Measurements from ENCODE around the gene GRID1. TPM values are rescaled to one million over a fixed set of nuclear protein-coding genes. Genes with fewer than 3 reads are reported as not detected.

The GRID1 gene
- total and polyA plus RNA-seq, 5 donors: 0.06 to 1.8 (median 0.29) TPM

DNA sequence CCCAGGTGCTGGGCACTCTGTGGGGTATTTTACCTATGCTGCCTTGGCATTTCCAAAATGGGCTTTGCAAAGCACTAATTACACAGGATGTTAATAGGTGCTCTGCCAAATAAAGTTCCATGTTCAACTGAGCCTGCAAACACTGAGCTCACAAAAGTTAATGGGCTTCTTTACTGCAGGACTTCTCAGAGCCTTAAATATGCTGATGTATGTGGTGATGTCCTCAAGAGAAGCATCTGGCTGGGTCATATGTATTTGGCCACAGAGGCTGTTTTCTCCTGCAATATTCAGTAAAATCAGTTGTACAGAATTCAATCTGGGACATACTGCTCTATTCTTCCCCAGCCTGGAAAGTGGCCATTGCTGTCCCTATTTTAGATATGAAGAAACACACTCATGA, 31.3 kb downstream of the GRID1 start:
- Histone ChIP-seq H3K4me3 (ENCODE audit: low read length) (no peak overlapping the region), H3K9me3 (ENCODE audit: control insufficient read depth, low read length) (no peaks in the 10 kb centered on the region), H3K27me3 (ENCODE audit: control insufficient read depth, insufficient read depth) (no peaks in the 10 kb centered on the region), H3K4me1 (ENCODE audit: control insufficient read depth, insufficient read depth, low read length) (no peaks in the 10 kb centered on the region), H3K27ac (ENCODE audit: low read length) (no peak overlapping the region)
- intact Hi-C loops (cut with DNase I): no loop called here
- ATAC-seq (no peak), DNase-seq (no peak)

DNA sequence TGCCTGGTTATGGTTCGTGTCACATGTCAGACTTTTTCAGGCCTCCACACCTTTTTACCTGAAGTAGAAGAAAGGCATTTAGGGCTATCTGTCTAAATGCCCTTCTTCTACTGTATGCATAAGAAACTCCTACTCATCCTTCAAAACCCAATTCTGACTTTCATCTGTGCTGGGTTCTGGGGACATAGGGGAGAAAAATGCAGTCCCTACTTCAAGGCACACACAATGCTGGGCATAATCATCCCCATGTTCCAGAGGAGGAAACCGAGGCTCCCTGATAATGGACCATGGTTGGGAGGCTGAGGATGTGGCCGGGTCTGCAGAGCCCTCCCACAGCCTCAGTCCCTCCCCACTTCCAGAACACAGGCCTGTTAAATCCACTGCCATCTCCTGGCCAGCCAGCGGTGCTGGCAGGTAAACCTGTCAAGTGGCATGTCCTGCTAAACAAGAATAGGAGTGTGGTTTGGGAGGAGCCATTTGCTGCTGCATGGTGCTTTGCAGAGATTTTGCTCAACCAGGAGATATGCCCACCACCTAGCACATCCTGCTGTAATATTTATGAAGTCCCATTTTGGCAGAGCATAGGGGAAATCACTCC, 32.0 kb downstream of the GRID1 start:
- H3K4me1 ChIP-seq (ENCODE audit: control insufficient read depth, insufficient read depth, low read length): no peaks in the 10 kb centered on the region
- H3K4me3 ChIP-seq (ENCODE audit: low read length): no peak overlapping the region
- 55% methylated on average over 4 of the region's 4 CpGs for WGBS
- H3K9me3 ChIP-seq (ENCODE audit: control insufficient read depth, low read length): no peaks in the 10 kb centered on the region
- H3K27me3 ChIP-seq (ENCODE audit: control insufficient read depth, insufficient read depth): no peaks in the 10 kb centered on the region
- DNase-seq: no peak
- no peak overlapping the region for H3K27ac ChIP-seq (ENCODE audit: low read length)
- ATAC-seq: no peak
- intact Hi-C loops (cut with DNase I): no loop called here

DNA sequence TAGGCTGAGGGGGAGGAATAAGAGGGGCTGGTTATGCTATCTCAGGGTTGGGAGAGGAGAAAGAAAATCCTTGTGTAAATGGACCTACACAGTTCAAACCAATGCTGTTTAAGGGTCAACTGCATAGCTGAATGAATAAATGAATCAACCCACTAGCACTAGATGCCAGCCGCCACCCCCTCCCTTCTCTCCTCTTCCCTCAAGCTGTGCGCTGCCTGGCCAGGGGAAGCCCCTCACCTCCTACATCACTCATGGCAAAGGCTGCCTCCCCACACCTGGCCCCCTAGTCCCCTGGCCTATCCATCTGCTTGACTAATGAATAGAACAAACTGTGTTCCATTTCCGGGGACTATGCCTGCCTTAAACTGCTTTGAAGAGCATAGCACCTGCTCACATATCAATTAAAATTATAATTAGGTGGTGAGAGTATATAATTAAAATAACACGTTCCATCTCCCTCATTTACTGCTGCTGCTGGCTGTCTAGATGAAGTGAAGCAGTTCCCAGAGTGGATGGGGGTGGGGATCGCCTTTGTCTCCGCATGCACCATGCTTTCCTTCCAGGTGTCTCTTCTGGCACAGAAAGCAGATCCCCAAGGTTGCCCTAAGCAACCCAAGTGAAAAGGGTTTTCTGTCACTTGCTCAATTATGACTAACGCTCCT, 32.6 kb downstream of the GRID1 start:
- H3K27ac ChIP-seq (ENCODE audit: low read length): no peak overlapping the region
- DNase-seq: no peak
- no peak for ATAC-seq
- no peaks in the 10 kb centered on the region for H3K9me3 ChIP-seq (ENCODE audit: control insufficient read depth, low read length)
- H3K27me3 ChIP-seq (ENCODE audit: control insufficient read depth, insufficient read depth): no peaks in the 10 kb centered on the region
- 84% methylated on average over 7 of the region's 7 CpGs for whole genome bisulfite sequencing
- no peak overlapping the region for H3K4me3 ChIP-seq (ENCODE audit: low read length)
- intact Hi-C loops (cut with DNase I): no loop called here
- no peaks in the 10 kb centered on the region for H3K4me1 ChIP-seq (ENCODE audit: control insufficient read depth, insufficient read depth, low read length)

DNA sequence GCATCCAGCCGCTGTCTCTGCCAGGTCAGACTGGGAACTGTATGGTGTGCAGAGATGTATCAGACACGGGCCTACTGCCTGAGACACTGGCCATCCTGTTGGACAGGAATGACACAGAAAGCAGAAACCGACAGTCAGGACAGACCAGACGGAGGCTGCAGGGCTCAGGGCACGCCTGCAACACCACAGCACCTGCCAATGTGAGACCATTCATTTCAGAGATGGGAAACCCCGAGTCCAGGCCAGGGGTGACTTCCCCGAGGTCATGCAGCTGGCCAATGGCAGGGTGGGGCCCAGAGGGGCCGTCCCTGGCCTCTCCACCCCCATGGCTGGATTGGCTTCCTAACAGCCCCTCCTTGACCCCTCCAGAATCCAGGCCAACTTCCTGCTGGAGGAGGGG, 34.7 kb downstream of the GRID1 start:
- 58% methylated on average over 8 of the region's 8 CpGs for WGBS
- intact Hi-C loops (cut with DNase I): no loop called here
- no peak for DNase-seq
- Histone ChIP-seq H3K27ac (ENCODE audit: low read length) (no peak overlapping the region), H3K27me3 (ENCODE audit: control insufficient read depth, insufficient read depth) (no peaks in the 10 kb centered on the region), H3K4me3 (ENCODE audit: low read length) (no peak overlapping the region), H3K9me3 (ENCODE audit: control insufficient read depth, low read length) (no peaks in the 10 kb centered on the region), H3K4me1 (ENCODE audit: control insufficient read depth, insufficient read depth, low read length) (no peaks in the 10 kb centered on the region)
- no peak for ATAC-seq

DNA sequence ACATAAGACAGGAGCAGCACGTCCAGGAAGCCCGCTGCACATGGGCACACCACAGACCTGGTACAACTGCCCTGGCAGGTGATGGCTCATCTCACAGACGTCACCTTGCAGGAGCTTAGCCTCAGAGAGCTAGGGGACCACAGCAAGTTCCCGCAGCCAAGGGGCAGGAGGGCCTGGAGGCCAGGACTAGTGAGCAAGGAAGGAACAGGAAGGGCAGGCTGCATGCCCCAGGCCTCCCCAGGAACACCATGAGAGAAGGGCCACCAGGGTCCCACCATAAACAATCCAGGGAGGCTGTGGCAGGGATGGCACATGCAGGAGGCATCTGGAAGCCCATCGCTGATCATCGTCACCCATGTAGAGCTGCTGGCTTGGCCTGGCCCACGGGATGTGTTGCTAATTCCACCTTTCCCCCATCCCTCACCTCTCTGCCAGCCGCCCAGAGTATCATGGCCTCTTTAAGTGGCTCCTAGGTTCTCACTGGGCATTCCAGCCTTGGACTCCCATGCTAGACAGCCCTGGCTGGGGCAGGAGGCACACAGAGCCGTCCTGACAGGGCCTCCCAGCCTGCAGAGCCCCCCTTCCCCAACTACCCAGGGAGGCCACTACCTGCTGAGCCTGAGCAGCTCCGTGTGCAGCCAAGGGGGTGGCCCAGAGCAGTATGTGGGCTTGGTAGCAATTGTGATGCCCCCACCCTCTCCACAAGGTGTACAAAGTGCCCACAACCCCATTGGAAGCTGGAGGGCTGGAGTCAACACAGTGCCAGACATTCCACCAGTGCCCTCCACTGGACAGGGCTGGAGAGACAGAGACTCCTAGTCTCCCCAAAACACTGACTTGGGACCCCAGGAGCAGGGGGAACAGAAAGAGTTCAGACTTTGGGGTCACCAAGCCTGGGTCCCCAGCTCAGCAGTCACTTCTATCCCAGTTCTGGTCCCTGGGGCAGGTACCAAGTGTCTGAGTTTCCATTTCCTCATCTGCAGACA, 35.5 kb downstream of the GRID1 start:
- intact Hi-C loops (cut with DNase I): no loop called here
- 85% methylated on average over 10 of the region's 10 CpGs for WGBS
- ATAC-seq (no peak), DNase-seq (no peak)
- Histone ChIP-seq H3K4me1 (ENCODE audit: control insufficient read depth, insufficient read depth, low read length) (no peaks in the 10 kb centered on the region), H3K27ac (ENCODE audit: low read length) (no peak overlapping the region), H3K27me3 (ENCODE audit: control insufficient read depth, insufficient read depth) (no peaks in the 10 kb centered on the region), H3K9me3 (ENCODE audit: control insufficient read depth, low read length) (no peaks in the 10 kb centered on the region), H3K4me3 (ENCODE audit: low read length) (no peak overlapping the region)

DNA sequence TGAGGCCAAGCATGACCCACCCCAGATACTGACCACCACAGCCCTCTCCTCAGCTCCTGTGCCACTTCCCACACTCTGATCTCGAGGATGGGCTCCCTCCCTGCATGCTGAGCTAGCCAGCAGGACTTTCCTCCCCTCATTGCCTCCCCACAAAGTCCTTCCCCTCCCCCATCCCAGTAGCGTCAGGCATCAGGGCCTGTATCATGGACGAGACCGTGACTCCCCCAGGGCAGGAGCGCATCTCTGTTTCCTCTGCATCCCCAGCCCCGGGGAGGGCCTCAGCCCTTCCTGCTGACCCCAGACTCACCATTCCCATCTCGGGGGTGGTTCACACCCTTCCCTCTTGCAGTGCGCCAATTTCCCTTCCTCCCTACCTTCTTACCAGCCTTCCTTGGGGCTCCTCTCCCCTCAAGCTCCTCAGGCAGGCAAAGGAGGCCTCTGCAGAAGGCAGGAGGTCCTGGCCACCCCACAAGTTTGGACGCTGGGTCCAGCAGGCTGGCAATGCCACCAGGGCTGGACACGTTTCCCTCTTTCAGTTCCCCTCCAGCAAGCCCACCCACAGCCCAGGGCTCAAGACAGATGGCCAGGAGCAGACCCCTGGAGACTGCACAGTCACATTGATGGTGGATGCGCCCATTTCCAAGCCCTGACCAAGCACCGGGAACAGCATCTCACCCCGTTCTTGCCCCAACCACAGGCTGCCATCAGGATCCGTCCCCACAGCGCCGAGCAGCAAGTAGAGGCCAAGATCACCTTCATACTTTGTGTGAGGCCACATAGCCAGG, 36.5 kb downstream of the GRID1 start:
- 82% methylated on average over 16 of the region's 16 CpGs for WGBS
- Histone ChIP-seq H3K4me3 (ENCODE audit: low read length) (no peak overlapping the region), H3K4me1 (ENCODE audit: control insufficient read depth, insufficient read depth, low read length) (no peaks in the 10 kb centered on the region), H3K27me3 (ENCODE audit: control insufficient read depth, insufficient read depth) (no peaks in the 10 kb centered on the region), H3K9me3 (ENCODE audit: control insufficient read depth, low read length) (no peaks in the 10 kb centered on the region), H3K27ac (ENCODE audit: low read length) (no peak overlapping the region)
- intact Hi-C loops (cut with DNase I): no loop called here
- DNase-seq (no peak), ATAC-seq (no peak)

DNA sequence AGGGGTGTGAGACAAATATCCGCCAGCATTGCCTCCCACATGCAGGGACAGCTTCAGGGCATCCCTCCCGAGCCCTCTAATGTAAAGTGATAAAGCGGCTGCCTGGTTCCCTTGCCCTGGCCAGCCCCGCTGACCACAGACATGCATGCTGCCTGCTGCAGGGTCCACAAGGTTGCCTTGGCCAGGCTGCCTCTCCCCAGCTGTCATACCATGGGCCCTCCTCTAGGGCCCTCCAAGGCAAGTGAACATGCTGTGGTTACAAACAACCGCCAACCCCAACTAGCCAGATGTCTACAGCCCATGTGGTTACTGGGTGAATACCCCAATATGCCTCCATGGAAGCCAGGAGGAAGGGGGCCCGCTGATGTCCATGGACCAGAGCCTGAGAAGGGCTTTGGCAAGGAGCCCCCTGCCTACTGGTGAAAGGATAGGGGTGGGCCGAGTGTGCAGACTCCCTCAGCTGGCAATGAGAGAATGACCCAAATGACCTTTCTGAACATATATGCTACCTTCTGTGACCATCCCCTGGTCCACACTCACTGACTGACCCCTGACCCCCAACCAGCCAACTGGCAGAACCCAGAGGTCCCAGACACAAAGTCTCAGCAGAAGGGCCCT, 37.4 kb downstream of the GRID1 start:
- H3K27ac ChIP-seq (ENCODE audit: low read length): no peak overlapping the region
- intact Hi-C loops (cut with DNase I): no loop called here
- H3K4me1 ChIP-seq (ENCODE audit: control insufficient read depth, insufficient read depth, low read length): no peaks in the 10 kb centered on the region
- 89% methylated on average over 7 of the region's 7 CpGs for WGBS
- DNase-seq: no peak
- no peak for ATAC-seq
- no peaks in the 10 kb centered on the region for H3K9me3 ChIP-seq (ENCODE audit: control insufficient read depth, low read length)
- H3K27me3 ChIP-seq (ENCODE audit: control insufficient read depth, insufficient read depth): no peaks in the 10 kb centered on the region
- no peak overlapping the region for H3K4me3 ChIP-seq (ENCODE audit: low read length)

DNA sequence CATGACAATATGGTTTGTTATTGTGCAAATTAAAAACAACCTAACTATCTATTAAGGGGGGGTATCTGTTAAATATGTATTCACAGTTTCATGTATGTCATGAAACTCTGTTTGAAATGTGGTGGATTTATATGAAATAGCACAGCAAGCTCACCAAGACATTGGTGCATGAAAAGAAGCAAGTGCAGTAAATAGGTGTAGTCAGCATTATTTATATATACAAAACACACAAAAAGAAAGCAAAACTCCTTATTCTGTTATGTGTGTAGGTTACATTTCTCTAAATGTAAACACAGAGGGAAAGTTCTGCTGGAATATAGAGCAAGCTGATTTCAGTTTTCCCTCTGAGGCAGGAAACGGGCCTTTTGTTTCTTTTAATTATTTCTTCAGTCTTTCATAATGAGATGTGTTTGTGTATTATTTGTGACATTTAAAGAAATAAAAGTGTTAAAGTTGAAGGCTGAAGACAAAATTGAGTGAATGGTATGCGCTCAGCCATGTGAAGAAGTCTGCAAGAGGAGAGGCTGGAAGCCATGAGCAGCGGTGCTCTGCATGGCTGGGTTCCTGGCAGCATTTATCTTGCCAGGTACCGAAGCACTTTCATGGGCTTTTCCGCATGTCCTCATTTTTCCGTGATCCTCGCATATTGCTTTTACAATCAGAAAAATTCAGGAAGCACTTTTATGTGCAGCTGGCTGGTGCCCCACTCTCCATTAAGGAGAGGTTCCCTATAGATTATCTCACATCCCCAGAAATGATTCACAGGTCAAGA, 38.5 kb downstream of the GRID1 start:
- Histone ChIP-seq H3K4me1 (ENCODE audit: control insufficient read depth, insufficient read depth, low read length) (no peaks in the 10 kb centered on the region), H3K9me3 (ENCODE audit: control insufficient read depth, low read length) (no peaks in the 10 kb centered on the region), H3K4me3 (ENCODE audit: low read length) (no peak overlapping the region), H3K27me3 (ENCODE audit: control insufficient read depth, insufficient read depth) (no peaks in the 10 kb centered on the region), H3K27ac (ENCODE audit: low read length) (no peak overlapping the region)
- no peak for ATAC-seq
- WGBS: 80% methylated on average over 7 of the region's 7 CpGs
- no peak for DNase-seq
- intact Hi-C loops (cut with DNase I): no loop called here

DNA sequence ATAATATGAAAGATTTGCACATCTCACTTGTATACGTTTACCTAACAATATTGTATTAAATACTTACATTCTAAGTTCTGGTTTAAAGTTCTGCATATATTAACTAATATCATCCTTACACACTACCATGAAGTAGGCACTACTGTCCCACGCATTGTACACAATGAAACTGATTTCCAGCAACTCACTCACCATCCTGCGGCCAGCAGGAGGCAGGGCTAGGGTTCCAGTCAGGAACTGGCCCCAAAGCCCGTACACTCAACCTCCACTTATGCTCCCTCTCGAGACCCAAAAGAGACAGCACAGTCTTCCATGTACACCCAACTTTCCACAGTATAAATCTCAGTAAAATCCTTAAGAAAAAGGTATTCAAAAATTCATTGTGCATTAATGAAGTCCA, 41.4 kb downstream of the GRID1 start:
- DNase-seq (no peak), ATAC-seq (no peak)
- no peaks in the 10 kb centered on the region for H3K9me3 ChIP-seq (ENCODE audit: control insufficient read depth, low read length)
- no peaks in the 10 kb centered on the region for H3K4me1 ChIP-seq (ENCODE audit: control insufficient read depth, insufficient read depth, low read length)
- no peaks in the 10 kb centered on the region for H3K27me3 ChIP-seq (ENCODE audit: control insufficient read depth, insufficient read depth)
- H3K27ac ChIP-seq (ENCODE audit: low read length): no peak overlapping the region
- no peak overlapping the region for H3K4me3 ChIP-seq (ENCODE audit: low read length)
- WGBS: 73% methylated on average over 5 of the region's 5 CpGs
- intact Hi-C loops (cut with DNase I): no loop called here

DNA sequence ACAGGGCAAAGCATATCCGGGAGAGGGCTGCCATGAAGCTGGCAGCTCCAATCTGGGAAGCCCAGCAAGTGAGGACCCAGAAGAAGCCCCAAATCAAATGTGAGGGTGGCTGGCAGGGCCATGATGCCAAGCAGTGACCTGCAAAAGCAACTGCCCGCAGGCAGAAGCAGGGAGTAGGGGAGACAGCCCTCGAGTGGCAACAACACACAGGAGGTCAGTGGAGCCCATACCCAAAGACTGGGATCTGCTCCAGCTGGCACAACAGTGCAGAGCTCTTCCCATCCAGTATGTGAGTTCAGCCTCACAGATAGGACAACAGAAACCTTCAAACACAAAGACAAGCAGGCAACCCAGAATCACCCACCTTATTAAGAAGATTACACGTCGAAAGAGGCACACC, 45.0 kb downstream of the GRID1 start:
- DNase-seq (no peak), ATAC-seq (no peak)
- Histone ChIP-seq H3K27me3 (ENCODE audit: control insufficient read depth, insufficient read depth) (no peaks in the 10 kb centered on the region), H3K27ac (ENCODE audit: low read length) (no peak overlapping the region), H3K4me1 (ENCODE audit: control insufficient read depth, insufficient read depth, low read length) (no peaks in the 10 kb centered on the region), H3K9me3 (ENCODE audit: control insufficient read depth, low read length) (no peaks in the 10 kb centered on the region), H3K4me3 (ENCODE audit: low read length) (no peak overlapping the region)
- 73% methylated on average over 5 of the region's 5 CpGs for WGBS
- intact Hi-C loops (cut with DNase I): no loop called here
